Coronary artery (tissue), 2 donors: ENCODE data around the gene TNFRSF21.
"Not testable (repeated sequence)": the region's sequence is repeated elsewhere in the genome, so short reads cannot be mapped to it uniquely, and the experiment has no call there.

ENCODE experiments used
- DNase-seq: peaks from one replicate; pipeline ENCODE4 v3.0.0-alpha.2; 2017; ENCODE audit warnings: low spot score
- H3K27ac ChIP-seq, 2 donors: fragments of 200-600 bp; sonication (generic); one replicate each; pipeline ENCODE4 v1.5.1; 2016 to 2019
- H3K4me3 ChIP-seq: fragments of 200-600 bp; sonication (generic); 2 replicates; pipeline ENCODE4 v1.5.1; 2016; ENCODE audit warnings: mild to moderate bottlenecking, moderate library complexity
- CTCF ChIP-seq: fragments of 200-600 bp; sonication (generic); IDR thresholded peaks from one replicate; pipeline ENCODE4 v1.5.1; 2019; ENCODE audit warnings: antibody characterized with exemption

Gene TNFRSF21

GRCh38 chr6:47342824-47343223, 33.1 kb upstream of the TNFRSF21 start:
- no peak for DNase-seq
- no peak overlapping the region for H3K27ac ChIP-seq
- TF ChIP-seq CTCF: no peak
- H3K4me3 ChIP-seq: no peak overlapping the region

DNA sequence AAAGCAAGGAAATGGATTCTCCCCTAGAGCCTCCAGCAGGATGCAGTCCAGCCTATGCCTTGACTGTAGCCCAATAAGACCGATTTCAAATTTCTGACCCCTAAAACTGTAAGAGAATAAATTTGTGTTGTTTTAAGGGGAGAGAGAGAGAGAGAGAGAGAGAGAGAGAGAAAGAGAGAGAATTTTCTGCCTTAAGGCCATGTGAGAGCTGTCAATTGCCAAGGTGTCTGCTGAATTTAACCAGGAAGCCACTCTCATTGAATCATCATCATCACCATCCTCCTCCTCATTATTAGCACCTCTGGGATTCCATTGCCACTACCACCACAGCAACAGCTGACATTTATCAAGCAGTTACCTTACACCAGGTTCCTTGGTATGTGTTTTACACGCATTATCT, 27.8 kb upstream of the TNFRSF21 start:
- Histone ChIP-seq H3K27ac (no peak overlapping the region), H3K4me3 (no peak overlapping the region)
- TF ChIP-seq CTCF: no peak
- DNase-seq: no peak

- H3K27ac ChIP-seq: peak overlapping the region in 1 of 2 donors; percentile 28
- DNase-seq: no peak
- no peak overlapping the region for H3K4me3 ChIP-seq
- no peak for TF ChIP-seq CTCF
These were observed 26.6 kb upstream of the TNFRSF21 start for GRCh38 chr6:47336334-47336733.

GRCh38 chr6:47335466-47335865, 25.8 kb upstream of the TNFRSF21 start:
- Histone ChIP-seq H3K4me3 (no peak overlapping the region), H3K27ac (peak overlapping the region in 1 of 2 donors; percentile 28)
- TF ChIP-seq CTCF: no peak
- DNase-seq: no peak

DNA sequence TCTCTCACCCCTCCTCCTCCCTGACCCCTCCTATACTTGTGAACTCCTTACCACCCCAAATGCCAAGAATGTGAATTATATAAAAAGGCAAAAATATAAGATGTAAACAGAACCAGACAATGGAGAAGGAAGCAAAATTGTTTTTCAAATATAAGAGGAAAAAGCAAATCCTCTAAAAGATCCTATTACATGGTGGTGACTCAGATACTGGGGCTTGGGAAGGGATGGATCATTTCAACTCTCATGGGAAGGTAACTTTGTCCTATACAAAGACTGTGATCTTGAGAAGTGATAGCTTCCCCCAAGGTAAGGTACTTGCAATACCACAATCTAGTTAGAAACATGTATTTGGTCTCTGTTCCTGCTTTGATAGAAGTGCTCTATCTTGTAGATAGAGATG, 24.6 kb upstream of the TNFRSF21 start:
- TF ChIP-seq CTCF: no peak

DNA sequence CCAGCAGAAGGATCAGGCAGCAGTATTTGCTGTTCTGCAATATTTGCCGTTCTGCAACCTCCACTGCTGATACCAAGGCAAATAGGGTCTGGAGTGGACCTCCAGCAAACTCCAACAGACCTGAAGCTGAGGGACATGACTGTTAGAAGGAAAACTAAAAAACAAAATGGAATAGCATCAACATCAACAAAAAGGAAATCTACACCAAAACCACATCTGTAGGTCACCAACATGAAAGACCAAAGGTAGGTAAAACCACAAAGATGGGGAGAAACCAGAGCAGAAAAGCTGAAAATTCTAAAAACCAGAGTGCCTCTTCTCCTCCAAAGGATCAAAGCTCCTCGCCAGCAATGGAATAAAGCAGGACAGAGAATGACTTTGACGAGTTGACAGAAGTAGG, 18.9 kb upstream of the TNFRSF21 start:
- H3K27ac ChIP-seq, H3K4me3 ChIP-seq, DNase-seq: not testable (repeated sequence)

More for the DNA sequence above, 24.6 kb upstream of the TNFRSF21 start:
- Histone ChIP-seq H3K4me3 (no peak overlapping the region), H3K27ac (no peak overlapping the region)
- no peak for DNase-seq

DNA sequence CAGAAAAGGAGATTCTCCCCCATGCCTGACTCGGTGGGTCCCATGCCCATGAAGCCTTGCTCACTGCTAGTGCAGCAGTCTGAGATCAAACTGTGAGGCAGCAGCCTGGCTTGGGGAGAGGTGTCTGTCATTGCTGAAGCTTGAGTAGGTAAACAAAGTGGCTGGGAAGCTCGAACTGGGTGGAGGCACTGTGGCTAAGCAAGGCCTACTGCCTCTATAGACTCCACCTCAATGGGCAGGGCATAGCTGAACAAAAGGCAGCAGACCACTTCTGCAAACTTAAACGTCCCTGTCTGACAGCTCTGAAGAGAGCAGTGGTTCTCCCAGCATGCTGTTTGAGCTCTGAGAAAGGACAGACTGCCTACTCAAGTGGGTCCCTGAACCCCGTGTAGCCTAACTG, 18.4 kb upstream of the TNFRSF21 start:
- DNase-seq, H3K27ac ChIP-seq: not testable (repeated sequence)

DNA sequence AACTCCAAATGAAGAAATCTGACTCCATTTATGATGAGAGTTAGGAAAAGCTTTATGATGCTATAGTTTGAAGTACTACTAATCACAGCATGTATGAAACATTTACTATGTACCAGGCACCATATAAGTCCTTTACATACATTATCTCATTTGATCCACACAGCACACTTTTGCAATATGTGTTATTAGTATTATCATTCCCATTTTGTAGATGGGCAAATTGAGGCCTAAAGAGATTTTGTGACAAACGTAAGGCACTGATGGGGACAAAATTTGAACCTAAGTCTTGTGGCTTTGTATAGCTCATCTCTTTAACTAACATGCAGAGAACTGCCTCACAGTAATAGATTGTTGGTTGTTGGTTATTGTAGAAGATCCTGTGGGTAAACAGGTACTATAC, 14.2 kb upstream of the TNFRSF21 start:
- TF ChIP-seq CTCF: no peak
- DNase-seq: no peak
- Histone ChIP-seq H3K27ac (no peak overlapping the region), H3K4me3 (no peak overlapping the region)

More for the DNA sequence above, 18.4 kb upstream of the TNFRSF21 start:
- H3K4me3 ChIP-seq: not testable (repeated sequence)
